Transverse colon (tissue), 4 donors: ENCODE results near the gene BMX.

ENCODE experiments used
- CTCF ChIP-seq, 5 experiments: fragments of 200-600 bp in 3 of 5; fragments of 450-650 bp in 2 of 5; sonication (generic) in 3 of 5; IDR thresholded peaks; 1 replicate in 2 of 5; 2 replicates in 3 of 5; pipeline ENCODE4 v1.5.1; 2016 to 2017; ENCODE audit warnings: antibody characterized with exemption in 5 of 5, inconsistent platforms in 3 of 5, mild to moderate bottlenecking in 2 of 5, moderate library complexity in 1 of 5
- POLR2A ChIP-seq: fragments of 450-650 bp; IDR thresholded peaks from one replicate; pipeline ENCODE4 v1.6.1; 2016; ENCODE audit warnings: antibody characterized with exemption, mild to moderate bottlenecking, moderate library complexity
- POLR2AphosphoS5 ChIP-seq, 3 donors: sonication (generic); formaldehyde crosslinking; IDR thresholded peaks; one replicate each; pipeline ENCODE4 v1.6.1; 2016; ENCODE audit warnings: antibody characterized with exemption in 3 of 3

- no peak for TF ChIP-seq CTCF (IDR thresholded peaks at IDR 0.05)
- TF ChIP-seq POLR2A: no peak
- TF ChIP-seq POLR2AphosphoS5 (IDR thresholded peaks at IDR 0.05): no peak
These were observed 9.2 kb downstream of the BMX start for GRCh38 chrX:15509845-15510244.
